NCI-H187 treated with DMSO at 0.1 percent for 48 hours (cell line): ENCODE measurements around the gene UNC119B.
"Not testable (repeated sequence)": the region's sequence is repeated elsewhere in the genome, so short reads cannot be mapped to it uniquely, and the experiment has no call there.

ENCODE experiments used
- DNase-seq: peaks from one replicate; lab custom pipeline; 2025; lab: John Stamatoyannopoulos, UW

UNC119B gene

DNA sequence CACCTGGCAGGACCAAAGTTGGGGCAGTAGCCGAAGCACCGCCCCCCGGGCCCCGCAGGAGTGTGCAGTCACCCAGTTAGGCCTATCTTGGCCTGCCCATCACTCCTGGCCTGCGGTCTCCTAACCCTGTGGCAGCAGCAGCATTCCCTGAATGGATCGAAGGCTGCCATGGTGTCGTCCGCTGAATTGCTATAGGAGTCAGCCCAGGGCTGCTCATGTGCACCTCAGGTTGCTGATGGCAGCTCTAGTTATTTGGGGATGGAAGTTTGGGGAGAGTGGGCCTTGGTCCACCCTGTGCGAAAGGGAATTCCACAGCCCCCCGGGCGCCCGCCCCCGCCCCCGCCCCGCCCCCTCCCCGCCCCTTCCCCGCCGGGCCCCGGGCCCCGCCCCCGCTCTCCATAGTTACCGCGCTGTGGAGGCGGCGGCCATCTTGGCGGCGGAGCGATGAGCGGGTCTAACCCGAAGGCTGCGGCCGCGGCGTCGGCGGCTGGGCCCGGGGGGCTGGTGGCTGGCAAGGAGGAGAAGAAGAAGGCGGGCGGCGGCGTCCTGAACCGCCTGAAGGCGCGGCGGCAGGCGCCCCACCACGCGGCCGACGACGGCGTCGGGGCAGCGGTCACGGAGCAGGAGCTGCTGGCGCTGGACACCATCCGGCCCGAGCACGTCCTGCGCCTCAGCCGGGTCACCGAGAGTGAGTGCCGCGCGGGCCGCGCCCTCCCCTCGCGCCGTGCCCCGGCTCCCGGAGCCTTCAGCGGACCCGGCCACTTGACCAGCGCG is at the start of gene UNC119B:
Gene UNC119B (plus strand): TSS at position 428 of the 774 bp plus-strand sequence. CDS start 17 bp downstream, at position 445.
- DNase-seq = no peak

DNA sequence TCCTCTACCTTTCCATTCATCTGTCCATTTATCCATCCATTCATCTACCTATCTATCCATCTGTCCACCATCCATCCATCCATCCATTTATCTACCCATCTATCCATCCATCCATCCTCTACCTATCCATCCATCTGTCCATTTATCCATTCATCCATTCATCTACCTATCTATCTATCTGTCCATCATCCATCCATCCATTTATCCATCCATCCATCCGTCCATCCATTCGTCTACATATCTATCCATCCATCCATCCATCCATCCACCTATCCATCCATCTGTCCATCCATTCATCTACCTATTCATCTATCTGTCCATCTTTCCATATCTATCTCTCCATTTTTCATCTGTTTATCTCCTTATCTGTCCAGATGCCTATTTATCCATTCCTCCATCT is 48.8 kb upstream of the UNC119B start:
- no peak for DNase-seq

DNA sequence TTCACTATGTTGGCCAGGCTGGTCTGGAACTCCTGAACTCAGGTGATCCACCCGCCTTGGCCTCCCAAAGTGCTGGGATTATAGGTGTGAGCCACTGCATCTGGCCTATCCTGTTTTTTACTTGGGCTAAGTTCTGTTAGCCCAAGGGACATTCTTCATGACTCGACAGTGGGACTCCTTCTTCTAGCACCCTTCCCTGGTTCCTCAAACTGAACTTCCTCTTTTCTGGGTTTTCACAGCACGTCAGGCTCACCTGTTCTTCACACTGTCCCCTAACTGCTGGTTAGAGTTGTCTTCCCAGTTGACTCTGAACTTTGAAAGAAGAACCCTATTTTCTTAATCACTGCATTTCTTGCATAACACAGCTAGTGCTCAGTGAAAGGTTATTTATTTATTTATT is 47.4 kb upstream of the UNC119B start:
- DNase-seq = no peak

DNA sequence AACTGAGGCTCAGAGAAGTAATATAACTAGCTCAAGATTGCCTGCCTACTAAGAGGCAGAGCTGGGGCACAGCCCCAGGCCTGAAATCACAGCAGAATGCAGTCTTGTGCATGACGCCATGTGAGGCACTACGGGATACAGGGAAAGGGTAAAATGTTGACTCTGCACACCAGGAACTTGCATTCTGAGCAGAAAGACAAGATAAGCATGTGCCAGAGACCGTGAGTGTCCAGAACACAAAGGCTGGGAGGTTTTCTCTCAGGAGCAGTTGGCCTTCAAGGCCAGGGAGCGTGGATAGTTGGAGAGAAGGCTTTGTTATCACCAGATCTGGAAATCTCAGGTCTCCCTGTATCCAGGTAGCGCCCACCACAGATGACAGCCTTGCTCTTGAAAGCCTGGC is 46.5 kb upstream of the UNC119B start:
- no peak for DNase-seq

DNA sequence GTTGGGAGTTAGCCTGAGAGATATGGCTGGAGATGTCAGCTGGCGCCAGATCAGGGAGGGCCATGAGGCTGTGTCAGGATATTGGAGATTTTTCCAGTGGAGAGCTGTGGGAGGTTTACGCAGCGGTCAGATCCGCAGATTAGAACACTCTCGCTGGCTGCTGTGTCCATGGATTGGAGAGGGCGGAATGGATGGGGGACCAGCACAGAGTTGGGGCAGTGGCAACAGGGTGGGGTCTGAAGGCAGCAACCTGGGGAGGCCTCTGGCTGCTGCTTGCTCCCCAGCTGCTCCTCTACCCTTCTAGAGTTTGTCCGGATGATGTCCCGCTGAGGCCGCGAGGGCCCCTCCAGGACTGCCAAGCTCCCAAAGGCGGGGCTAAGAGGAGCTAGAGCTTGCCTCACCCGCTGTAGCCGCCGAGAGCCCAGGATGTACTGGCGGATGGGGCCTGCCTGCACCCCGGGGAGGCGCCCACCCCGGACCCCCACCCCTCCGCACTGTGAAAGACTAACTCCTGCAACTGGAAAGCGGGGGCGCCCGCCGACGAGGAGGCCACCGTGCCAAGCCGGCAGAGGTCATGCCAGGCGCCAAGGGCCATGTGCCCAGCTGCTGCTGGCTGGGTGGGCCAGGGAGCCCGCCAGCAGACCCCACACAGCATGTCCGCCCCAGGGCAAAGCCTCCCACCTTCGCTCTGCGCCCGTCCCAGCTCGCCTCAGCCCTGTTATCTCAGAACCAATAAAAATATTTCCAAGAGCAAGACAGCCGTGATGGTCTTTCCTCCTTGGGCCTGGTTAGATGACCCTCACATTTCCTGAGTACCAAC is 43.5 kb upstream of the UNC119B start:
- no peak for DNase-seq

DNA sequence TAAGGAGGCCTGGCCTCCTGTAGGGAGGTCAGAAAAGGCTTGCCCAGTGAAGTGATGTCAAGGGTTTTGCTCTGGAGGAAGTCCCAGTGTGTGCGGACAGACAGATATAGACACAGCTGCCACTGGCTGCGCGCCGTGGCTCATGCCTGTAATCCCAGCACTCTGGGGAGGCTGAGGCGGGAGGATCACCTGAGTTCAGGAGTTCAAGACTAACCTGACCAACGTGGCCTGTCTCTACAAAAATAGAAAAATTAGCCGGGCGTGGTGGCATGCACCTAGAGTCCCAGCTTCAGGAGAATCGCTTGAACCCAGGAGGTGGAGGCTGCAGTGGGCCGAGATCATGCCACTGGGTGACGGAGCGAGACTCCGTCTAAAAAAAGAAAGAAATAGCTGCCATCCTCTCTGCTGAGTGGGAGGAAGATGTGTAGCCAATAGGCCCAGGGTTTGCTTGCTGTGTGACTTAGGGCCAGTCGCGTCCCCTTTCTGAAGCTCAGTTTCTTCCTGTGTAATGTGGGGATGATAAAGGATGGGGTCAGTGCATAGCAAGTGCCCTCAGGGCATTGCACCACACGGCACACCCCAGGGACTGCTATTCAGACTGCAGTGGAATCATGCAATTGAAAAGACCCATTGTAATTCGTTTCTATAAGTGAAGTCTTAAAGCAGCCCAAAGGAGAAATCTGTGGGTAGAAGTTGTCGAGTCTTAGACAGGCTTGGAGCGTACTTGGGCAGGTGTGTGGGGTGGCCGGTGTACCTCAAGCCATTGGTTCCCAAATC is 42.0 kb upstream of the UNC119B start:
- DNase-seq = no peak

DNA sequence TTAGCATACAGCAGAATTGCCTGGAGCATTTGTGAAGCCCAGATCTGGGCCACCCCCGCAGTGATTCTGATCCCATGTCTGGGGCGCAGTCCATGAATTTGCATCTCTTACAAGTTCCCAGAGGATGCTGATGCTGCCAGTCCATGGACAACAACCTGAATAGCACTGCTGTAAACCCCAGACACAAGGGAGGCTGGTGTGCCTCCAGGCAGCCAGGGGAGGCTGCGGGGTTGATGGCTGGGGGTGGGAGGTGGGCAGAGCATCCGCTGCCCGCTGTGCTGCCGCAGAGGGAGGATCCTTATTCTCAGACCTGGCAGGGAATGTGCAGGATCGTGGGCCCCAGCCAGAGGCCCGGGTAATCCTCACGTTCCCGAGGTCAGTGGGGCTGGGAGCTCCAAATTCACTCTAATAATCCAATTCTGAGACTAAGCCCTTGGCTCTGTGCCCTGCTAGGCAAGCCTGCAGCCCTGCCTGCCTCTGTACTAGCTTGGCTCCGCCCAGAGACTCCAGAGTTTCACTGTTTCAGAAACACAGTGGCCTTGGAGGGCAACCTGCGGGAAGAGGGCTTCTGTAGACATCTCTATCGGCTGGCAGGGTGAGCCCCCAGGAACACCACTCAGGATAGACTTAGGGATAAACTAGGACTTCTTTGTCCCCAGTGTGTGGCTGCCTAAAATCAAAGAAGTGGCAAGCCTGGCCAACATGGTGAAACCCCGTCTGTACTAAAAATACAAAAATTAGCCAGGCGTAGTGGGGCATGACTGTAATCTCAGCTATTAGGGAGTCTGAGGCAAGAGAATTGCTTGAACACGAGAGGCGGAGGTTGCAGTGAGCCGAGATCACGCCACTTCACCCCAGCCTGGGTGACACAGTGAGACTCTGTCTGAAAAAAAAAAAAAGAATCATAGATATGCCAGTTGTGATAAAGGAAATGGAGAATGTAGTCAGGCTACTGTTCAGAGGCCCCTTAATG is 41.1 kb upstream of the UNC119B start:
- DNase-seq = no peak

DNA sequence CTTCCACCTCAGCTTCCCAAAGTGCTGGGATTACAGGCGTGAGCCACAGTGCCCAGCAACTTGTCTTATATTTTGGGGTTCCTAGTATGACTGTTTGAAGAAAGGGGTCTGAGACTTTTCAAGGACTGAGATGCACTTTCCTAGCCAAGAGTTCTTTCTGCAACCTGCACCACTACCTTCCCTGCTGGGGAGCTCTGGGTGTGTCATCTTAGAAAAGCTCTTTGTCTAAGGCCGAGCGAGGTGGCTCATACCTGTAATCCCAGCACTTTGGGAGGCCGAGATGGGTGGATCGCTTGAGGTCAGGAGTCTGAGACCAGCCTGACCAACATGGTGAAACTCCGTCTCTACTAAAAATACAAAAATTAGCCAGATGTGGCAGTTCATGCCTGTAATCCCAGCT is 40.0 kb upstream of the UNC119B start:
- DNase-seq = not testable (repeated sequence)

DNA sequence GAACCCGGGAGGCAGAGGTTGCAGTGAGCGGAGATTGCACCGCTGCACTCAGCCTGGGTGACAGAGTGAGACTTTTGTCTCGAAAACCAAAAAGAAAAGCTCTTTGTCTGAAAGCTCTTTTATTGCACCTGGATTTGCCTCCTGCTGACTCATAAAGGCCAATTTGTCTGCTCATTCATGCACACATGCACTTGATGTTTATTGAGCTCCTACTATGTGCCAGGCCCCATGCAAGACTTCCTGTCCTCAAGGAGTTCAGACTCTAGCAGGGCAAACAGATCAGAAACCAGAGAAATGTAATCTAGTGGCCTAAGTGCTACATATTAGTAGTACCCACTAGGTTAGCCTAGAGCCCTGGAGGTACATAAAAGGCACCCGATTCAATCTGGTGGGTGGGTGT is 39.6 kb upstream of the UNC119B start:
- DNase-seq = no peak

DNA sequence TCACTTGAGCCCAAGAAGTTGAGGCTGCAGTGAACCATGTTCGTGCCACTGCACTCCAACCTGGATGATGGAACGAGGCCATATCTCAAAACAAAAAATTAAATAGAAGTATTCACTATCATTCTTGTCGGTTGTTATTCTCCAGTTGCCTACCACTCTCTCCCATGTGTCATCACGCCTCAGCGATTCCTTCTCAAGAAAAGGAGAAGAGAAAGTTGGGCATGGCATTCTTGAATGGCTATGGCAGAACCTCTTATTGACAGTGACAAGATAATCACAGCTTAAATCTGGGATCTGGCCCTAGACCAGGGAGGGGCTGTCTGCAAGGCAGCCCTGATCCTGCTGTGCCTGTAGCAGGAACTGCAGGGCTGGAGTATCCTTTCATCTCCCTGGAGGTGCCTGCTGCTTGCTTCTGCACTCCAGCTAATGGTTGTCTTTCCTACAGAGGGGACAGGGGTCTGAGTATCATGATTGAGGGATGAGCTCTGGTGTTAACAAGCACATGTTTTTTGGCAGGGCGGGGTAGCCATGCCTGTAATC is 36.1 kb upstream of the UNC119B start:
- DNase-seq = no peak

DNA sequence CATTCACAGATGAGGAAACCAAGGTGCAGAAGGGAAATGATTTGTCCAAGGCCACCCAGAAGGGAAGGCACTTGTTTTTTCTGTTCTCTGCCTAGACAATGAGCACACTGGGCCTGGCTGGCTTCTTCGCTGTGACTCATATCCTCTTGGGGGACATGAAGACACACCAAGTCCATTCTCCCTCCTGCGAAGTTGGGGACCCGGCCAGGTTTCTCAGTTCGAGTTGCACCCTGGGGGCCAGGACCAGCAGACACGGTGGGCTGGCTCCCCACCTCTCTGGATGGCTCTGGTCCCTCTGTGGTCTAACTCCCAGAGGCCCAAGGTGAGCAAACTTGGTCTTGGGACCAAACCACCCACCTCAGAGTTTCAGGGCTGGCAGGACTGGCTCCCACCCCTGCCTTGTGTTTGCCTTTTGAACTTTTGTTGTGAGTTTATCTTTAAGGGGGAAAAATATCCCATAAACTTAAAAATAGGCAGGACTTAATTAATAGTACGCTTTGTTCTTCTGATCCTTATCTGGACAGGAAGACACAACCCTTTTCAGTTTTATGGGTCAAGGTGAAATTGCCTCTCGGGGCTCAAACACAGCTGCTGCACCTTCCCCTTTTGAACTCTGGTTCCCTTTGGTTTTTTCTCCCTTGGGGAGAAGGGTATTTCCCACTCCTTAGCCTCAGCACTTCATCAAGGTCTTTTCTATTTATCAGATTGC is 32.3 kb upstream of the UNC119B start:
- DNase-seq = no peak

DNA sequence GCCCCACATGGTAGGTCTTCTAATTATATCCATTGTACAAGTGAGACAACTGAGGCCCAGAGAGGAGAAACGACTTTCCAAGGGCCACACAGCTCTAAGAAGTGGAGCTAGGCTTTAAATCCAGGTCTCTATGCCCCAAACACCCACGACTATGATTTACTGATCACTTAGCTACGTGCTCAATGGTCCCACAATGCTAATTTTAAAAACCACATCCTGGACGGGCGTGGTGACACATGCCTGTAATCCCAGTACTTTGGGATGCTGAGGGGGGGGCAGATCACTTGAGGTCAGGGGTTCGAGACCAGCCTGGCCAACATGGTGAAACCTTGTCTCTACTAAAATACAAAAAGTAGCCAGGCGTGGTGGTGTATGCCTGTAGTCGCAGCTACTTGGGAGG is 31.7 kb upstream of the UNC119B start:
- DNase-seq = no peak

DNA sequence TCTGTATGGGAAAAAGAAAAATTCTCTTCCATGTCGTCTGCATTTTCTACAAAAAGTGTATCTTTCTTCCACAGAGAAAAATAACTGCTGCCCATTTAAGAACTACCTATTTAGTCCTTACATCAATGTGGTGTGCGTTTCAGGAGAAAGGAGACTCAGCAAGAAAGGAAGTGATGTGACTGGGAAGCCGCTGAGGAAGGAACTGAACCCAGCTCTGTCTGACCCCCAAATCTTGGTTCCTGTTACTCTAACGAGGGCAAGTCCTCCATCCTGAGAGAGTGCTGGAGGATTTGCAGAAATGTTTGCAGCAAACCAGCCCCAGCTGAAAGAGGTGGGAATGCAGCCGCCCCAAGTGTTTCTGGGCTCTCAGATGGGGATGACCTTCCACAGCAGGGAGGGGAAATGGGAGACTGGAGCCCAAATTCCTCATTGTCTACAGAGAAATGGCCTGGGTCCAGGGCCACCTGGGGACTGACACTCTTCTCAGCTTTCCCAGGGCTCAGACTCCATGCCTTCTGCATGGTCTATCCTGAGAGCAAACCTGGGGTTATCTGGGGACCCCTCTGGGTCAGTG is 30.0 kb upstream of the UNC119B start:
- DNase-seq = no peak

DNA sequence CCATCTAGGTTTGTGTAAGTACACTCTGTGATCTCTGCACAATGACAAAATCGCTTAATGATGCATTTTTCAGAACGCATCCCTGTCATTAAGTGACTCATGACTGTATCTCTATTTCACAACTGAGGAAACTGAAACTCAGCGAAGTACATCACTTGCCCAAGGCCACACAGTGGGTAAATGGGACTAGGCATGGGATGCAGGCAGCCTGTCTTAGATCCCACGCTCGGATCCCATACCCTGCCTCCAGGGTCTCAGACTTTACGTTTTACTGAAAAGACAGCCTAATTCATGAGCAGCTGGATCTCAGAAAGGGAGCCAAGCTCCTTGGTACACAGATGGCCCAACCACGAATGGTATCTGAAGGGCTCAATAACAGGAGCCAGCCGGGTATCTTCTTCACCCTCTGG is 25.7 kb upstream of the UNC119B start:
- no peak for DNase-seq

DNA sequence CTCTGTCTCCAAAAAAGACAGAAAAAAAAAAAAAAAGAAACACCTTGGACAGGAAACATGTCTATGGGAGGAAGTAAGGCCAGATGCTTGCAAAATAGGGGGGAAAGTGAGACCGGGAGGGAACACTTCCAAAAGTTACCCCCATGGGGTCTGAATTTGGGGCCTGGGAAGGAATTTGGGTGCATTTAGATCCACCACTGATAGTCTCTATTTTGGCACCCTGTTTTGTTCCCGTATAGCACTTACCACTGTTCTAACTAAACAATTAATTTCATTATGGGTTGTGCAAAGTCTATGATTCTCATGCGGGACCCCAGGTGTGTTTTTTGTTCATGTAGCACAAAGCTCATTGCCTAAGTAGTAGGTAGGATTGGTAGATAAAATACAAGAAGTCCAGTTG is 24.7 kb upstream of the UNC119B start:
- no peak for DNase-seq

DNA sequence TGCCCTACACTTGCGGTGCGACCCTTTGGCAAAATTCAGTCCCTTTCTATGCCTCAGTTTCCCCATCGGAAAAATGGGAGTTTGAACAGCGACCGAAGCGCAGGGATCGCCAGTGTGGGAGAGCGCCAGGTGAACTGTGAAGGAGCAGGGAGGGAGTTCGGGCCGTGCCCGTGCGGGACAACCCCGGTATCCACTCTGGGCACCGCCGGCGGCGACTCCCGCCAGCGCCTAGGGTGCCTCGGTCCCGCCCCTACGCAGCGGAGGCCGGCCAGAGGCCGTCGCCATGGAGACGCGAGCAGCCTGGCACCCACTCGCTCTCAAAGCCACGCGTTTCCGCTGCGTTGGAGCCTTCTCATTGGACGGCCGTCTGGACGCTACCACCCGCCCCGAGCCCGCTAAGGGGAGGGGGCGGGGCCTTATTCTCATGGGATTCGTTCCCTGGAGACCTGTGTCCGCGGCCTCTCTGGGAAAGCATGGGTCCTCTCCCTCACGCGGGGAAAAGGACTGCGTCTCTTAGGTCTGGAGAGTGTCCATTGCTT is 24.0 kb upstream of the UNC119B start:
- DNase-seq = peak; percentile 85

DNA sequence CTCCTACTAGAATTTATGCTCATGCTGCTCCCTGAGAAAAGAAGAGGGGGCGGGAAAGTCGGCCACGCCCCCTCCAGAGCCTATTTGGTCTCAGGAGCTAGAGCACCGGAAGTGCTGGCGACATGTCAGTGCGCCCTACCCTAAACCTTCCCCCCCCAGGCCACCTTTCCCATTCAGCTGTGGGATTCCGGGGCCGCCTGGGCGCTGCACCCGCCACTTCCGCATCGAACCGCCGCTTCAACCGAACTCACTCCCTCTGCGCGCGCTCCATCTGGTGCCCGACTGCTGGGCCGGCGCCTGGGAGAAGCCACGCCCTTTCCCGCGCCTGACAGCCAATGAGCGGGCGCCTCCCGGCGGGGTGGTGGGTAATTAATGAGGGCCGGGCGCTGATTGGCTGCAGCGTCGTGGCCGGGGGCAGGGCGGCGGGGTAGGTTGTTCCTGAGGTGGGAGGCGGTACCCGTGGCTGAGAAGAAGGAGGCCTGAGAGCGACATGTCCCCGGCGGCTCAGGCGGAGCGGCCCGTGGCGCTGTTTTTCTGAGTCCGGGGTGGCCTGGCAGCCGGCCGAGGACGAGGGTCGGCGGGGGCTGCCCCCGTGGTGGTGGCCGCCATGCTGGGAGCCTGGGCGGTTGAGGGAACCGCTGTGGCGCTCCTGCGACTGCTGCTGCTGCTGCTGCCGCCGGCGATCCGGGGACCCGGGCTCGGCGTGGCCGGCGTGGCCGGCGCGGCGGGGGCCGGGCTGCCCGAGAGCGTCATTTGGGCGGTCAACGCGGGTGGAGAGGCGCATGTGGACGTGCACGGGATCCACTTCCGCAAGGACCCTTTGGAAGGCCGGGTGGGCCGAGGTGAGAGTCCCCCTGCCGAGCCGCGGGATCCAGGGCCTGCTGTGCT is 23.3 kb upstream of the UNC119B start, which contains the start of gene MLEC:
Gene MLEC (plus strand): TSS at position 460 of the 888 bp plus-strand sequence. CDS start 148 bp downstream, at position 608.
- peak; percentile 94 for DNase-seq

DNA sequence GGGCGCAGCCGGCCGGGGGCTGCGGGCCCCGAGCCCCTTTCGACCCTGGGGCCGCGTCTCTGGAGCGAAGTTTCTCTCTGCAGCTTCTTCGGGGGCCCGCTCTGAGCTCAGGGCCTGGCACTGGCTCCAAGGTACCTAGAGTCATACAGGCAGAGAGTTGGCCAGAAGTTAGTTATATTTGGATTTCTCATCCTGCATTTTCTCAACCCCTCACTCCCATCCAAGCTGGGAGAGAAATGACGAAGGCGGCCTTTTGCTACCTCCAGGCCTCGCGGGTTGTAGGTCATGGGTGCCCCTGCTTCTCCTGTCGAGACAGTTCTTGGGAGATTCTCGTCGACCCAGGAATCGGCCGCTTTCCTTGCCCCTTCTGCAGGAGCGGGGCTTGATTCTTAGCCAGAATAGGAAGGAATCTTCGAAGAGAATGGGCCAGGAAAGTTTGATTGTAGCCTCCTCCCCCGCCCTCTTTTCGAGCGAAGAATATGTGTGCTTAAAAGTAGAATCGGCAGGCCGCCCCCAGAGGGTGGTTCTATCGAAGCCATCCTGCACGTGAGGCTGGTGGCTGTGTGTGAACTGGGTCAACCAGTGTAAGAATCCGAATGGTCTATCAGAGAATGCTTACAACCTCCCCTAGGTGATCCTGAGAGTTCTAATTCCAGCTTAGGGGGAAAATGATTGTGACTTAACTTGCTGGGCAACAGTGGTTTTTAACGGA is 22.5 kb upstream of the UNC119B start:
- DNase-seq = no peak
